IMR-90 (cell line): ENCODE results near the gene ST7.

ENCODE experiments used
- CEBPB ChIP-seq: IDR thresholded peaks from 2 replicates; pipeline ENCODE4 v1.6.1; 2012; ENCODE audit warnings: low read depth, low read length, improper control_type of control experiment
- CTCF ChIP-seq: conservative IDR thresholded peaks from 2 replicates; pipeline ENCODE4 v1.5.1; 2012; ENCODE audit warnings: mild to moderate bottlenecking, low read depth, low read length, improper control_type of control experiment
- ELK1 ChIP-seq: fragments of 150-350 bp; IDR thresholded peaks from 2 replicates; pipeline ENCODE4 v1.6.1; 2016; ENCODE audit warnings: low read depth, mild to moderate bottlenecking, low read length, moderate library complexity, borderline replicate concordance
- FOS ChIP-seq: fragments of 150-350 bp; IDR thresholded peaks from 2 replicates; pipeline ENCODE4 v1.6.1; 2016; ENCODE audit warnings: low read depth, low read length
- MAFK ChIP-seq: IDR thresholded peaks from 2 replicates; pipeline ENCODE4 v1.6.1; 2012; ENCODE audit warnings: low read depth, low read length, improper control_type of control experiment
- NFE2L2 ChIP-seq: fragments of 150-350 bp; IDR thresholded peaks from 2 replicates; pipeline ENCODE4 v1.6.1; 2016; ENCODE audit warnings: low read depth, mild to moderate bottlenecking, low read length
- POLR2A ChIP-seq: IDR thresholded peaks from 2 replicates; pipeline ENCODE4 v1.6.1; 2012; ENCODE audit warnings: mild to moderate bottlenecking, low read depth, low read length
- RAD21 ChIP-seq: IDR thresholded peaks from 2 replicates; pipeline ENCODE4 v1.6.1; 2012; ENCODE audit warnings: low read length, improper control_type of control experiment

GRCh38 chr7:117237646-117238045 is 284.3 kb downstream of the ST7 start:
- TF ChIP-seq CTCF, result no peak
- TF ChIP-seq MAFK, result no peak
- no peak for TF ChIP-seq CEBPB
- no peak for TF ChIP-seq ELK1
- no peak for TF ChIP-seq NFE2L2
- TF ChIP-seq RAD21, result no peak
- no peak for TF ChIP-seq POLR2A
- TF ChIP-seq FOS, result no peak
